Left cardiac atrium (tissue), 4 donors: ENCODE results near the gene PAX9. TPM values are rescaled to one million over a fixed set of nuclear protein-coding genes. Genes with fewer than 3 reads are reported as not detected.

Source experiments
- ATAC-seq, 2 donors: fragments of 200-7000 bp; cut with Tn5 transposase; one replicate each; pipeline ENCODE4 v1.9.1; 2020; ENCODE audit warnings: mild to moderate bottlenecking in 2 of 2, moderate library complexity in 2 of 2
- DNase-seq: peaks from one replicate; pipeline ENCODE4 v3.0.0-alpha.2; 2020
- intact Hi-C, 2 donors: fragments of 100-400 bp; cut with DNase I; formaldehyde crosslinking; loops; one replicate each; pipeline versions ENCODE4 v1.14.1 to v1.15.1; 2022 to 2023
- long read RNA-seq: library from polyadenylated mRNA; unstranded; transcript quantifications from one replicate; pipeline ENCODE4 v2.0.0, GENCODE V29; 2021
- total RNA-seq, 2 donors: library from RNA; stranded (reverse); fragmentation: NEBNext Ultra II Directional; extraction: Animal tissue kit (Norgen Biotek cat#: 25700); gene quantifications; one replicate each; pipeline ENCODE4 v1.2.1, GENCODE V29; 2021
- donor health status: DM: no; HTN: yes; CAD: no.
- donor health status: DM: no; HTN: yes; CAD: no; lungs with severe emphysema.
- donor health status: DM: yes; HTN: yes; CAD: no.
- donor health status: Dilated cardiomyopathy.

The PAX9 gene
- total RNA-seq, result not detected
- long read RNA-seq, result 0 reads

DNA sequence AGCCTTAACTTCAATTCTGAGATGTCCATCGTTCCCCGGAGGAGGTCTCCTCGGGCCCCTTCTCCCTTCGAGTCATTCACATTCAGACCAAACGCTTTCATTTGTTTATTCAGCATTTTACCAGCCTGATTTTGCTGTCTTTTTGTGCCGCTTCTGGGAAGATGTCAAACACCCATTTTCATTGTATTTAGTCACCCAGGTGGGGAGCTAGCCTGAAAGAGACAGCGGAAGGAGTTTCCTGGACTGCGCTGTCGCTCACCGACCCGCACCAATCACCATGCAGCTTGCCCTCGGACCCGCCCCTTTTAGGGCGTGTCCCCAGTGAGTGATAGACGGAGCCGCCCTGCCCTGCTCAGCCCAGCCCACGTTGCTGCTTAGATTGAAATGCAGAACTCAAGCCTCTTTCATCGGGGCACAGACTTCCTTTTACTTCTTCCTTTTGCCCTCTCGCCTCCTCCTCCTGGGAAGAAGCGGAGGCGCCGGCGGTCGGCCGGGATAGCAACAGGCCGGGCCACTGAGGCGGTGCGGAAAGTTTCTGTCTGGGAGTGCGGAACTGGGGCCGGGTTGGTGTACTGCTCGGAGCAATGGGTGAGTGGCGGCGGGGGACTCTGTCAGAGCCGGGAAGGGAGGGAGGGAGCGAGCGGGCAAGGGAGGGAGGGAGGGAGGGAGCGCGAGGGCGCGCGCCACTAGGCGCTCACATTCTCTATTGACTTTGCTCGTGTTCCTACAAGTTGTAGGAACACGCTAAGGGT is at the start of gene PAX9:
Gene PAX9, plus strand, starts transcription at position 355 of the 752 bp plus-strand sequence. Its CDS starts 230 bp downstream, at position 585.
- intact Hi-C loops, result loop anchor here in 1 of 2 donors (5.0 kb wide), 1 partner anchor 281 kb away; no protein-coding TSS in a partner anchor
- peak; percentile 85 to 97 for ATAC-seq
- peak; percentile 77 for DNase-seq

DNA sequence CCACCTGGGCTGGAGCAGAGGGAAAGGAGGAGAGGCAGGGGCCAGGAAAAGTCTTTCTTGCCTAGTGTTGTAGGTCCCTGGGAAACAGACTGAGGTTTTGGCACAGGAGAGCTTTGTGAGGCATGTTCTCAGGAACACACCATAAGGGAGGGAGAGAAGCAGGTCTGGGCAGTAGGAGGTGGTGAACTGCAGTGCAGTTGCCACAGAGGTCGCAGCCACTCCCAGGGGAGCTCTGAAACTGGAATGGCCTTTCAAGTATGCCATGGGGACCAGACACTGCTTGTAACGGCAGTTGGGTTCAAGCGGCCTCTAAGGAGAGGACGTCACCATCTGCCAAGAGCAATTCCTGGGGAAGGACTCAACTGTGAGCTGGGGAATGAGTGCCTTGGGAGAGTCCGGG is 43.8 kb upstream of the PAX9 start:
- ATAC-seq (no peak), DNase-seq (no peak)
- intact Hi-C loops, result no loop called here

DNA sequence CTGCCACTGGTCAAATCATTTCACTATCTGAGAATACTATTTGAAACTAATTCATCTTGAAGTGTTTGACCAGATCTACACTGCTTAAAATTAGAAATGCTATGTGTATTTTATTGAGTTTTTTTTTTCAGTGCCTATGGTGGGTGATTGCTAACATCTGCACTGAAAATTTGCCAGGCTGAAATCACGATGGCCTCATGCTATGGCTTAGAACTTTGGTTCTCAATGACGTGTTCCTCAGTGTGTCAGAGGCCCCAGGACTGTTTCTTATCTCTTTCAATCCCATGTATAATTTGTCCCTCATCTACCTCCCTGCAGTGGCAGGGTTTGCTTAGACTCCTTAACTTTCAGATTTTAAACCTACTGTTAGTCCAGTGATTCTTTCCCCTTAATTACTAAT is 43.0 kb upstream of the PAX9 start:
- intact Hi-C loops, result no loop called here
- ATAC-seq, result no peak

DNA sequence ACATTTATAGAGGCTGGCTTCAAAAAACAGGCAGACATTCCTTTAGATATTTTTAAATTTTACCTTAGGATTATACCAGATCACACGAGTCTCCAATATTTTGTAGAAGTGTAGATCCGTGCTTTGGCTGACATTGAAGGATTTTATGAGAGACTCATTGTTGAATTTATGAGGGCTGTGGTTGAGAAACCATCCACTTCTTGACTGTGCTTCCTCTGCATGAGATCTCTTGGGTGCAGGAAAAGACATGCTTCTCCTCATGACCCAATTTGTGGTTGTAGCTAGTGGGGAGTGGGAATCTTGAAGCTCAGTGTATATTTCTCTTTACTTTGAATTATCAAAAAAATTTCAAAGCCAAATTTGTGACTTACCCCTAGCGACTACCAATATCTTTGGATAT is 42.5 kb upstream of the PAX9 start:
- no peak for DNase-seq
- no peak for ATAC-seq
- intact Hi-C loops, result no loop called here

More for the DNA sequence above, 43.0 kb upstream of the PAX9 start:
- no peak for DNase-seq

DNA sequence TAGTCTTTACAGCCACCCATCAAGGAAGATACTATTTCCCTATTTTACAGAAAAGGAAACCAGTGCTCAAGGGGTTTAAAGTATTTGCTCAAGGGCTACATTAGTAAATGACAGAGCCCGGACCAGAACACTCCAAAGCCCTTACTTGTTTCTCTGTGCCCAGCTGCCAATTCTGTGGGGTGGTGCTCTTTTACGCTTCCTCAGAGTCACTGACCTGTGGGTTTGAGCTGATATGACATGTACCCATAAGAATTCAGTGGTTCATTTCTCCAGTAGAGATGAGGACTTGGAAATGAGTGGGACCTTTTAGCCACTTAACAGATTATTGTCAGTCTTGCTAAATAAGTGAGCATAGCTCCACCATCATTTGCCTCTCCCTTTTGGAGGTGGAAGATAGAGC is 41.8 kb upstream of the PAX9 start:
- no peak for ATAC-seq
- intact Hi-C loops, result no loop called here
- DNase-seq, result no peak

DNA sequence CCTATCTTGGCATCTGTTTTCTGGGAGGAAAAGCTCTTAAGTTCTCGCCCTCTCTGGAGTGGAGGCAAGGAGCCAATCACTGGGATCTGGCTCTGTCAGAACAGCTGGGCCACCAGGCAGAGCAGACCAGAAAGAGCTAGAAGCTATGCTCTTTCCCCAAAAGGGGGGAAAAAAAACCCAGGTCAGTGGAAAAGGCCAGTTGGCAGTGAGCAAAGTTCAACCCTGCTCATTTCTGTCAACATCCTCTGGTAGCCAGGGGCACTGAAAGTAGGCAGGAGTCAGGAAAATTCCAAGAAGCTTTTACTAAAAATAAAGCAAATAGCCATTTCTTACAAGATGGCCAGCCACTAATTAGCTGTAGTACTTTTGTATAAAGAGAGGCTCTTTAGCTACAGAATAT is 36.6 kb upstream of the PAX9 start:
- DNase-seq, result no peak
- no peak for ATAC-seq
- intact Hi-C loops, result no loop called here

DNA sequence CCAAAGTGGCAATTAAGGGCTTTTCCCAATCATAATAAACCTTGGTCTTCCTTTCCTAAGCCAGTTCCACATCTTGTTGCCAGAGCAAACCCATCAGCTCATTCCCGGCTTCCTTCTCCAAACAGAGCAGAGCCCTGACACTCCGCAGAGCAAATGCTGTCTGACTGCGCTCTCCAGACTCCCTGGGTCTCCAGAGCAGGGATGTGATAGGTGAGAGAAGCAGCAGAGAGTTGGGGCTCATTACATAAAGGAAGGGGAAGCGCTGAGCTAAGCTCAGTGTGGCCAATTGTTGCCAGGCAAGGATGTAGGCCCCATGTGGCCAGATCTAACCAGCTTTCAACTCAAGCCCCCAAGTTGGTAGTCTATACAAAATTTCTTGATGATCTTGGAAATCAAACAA is 36.2 kb upstream of the PAX9 start:
- ATAC-seq (no peak), DNase-seq (no peak)
- intact Hi-C loops, result no loop called here

DNA sequence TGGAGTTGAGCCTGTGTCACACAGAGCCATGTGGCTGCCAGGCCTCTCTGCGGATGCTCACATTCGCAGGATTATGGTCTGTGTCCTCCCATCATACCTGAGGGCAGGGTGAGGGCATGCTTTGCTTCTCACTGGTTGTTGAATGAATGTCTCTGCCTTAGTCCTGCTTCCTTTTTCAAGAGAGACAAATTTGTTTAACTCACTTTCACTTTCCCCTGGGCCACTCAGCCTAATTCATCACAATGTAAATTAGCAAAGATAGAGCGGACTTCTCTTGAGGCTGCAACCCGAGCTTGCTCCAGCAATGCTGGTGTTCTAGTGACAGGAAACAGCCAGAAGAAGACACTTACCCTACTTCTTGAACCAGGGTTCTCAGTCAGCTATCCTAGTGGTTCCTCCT is 35.5 kb upstream of the PAX9 start:
- ATAC-seq (no peak), DNase-seq (no peak)
- intact Hi-C loops, result no loop called here

DNA sequence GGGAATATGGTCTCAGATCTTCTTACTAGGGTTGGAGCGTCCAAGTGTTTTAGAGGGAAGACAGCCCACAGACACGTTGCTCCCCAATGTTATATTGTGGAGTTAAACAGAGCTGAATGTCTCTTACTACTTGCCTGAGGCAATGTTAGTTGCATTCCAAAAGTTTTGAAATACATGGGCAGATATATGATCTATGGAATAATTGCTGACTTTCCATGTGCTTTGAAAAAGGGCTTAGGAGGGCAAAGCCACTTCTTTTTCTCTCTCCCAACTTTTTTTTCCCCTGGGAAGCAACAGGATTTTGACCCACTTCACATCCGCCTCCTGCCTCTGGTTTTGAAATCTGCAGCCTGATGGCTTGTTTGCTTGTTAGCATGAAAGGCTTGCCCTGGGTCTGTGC is 33.7 kb upstream of the PAX9 start:
- DNase-seq (no peak), ATAC-seq (no peak)
- intact Hi-C loops, result no loop called here

DNA sequence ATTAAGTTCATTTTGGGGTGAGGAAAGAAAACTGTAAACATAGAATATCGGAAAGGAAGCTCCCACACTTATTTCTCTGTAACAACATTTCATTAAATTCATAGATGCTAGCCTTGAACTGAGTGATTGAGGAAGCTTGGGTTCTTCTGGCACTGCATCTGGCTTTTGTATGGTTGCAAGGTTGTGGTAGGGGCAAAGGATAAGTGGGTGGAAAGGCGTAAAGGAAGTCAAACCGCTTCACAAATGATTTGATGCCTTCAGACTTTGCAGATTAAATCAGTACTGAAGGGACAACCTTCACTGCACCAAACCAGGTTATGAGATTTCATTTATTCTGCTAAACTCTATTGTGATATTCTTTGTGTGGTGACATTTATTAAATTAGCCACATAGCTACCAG is 28.1 kb upstream of the PAX9 start:
- DNase-seq, result no peak
- intact Hi-C loops, result no loop called here
- ATAC-seq, result no peak

DNA sequence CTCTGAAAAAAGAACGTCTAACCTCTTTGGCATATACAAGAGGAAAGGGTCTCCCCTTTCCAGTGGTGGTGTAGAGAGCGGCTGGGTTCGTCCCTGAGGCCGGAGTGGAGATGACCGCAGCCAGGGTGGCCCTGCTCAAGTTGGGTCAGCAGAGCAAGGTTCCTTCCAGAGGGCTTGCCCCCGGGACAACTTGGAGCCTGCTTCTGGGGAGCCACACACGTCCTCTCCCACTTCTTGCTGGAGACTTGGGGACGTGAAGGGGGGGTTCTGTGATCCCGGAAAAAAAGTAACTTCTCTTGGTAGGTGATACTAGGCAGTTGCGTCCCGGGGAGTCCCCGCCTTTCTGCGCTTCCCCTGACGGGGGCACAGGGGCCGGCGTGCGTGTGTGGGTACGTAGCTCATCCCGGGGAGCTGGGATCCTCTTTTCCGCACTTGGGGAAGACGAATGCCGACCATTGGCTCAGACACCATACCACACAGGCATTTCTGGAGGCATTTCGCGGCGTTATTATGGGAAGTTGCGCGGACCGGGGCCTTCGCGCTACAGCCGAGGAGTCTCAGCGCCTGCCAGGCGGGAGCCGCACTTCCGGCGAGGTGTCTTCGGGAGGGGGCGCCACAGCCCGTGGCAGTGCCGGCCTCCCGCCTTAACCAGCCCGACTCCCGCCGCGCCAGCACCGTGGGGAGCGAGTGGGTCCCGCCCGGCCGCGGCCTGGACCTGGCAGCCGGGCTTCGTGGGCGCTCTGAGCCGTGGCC is 14.8 kb upstream of the PAX9 start:
- peak; percentile 24 for DNase-seq
- intact Hi-C loops, result loop anchor here (1.0 to 10.0 kb wide), 3 partner anchors 295 to 508 kb away; no protein-coding TSS in a partner anchor
- peak; percentile 51 to 68 for ATAC-seq

DNA sequence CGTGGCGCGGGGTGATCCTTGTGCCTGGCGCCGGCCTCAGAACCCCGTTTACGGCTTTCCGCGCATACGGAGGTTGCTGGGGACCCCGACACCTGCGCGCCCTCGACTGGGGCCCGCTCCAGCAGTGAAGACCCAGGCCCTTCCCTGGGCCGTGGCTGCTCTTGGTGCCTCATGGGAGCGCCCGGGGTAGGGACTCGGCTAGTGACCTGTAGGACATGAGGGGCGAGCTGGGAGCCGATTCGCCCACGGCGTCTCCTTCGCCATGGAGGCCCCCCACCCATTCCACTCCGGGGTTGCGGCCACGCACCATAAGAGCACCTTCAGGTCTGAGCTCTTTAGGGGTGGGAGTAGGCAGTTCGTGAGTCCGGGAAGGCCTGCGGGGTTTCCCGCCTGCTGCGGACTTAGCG is 14.2 kb upstream of the PAX9 start:
- ATAC-seq (peak; percentile 25), DNase-seq (peak; percentile 17)
- intact Hi-C loops, result loop anchor here (1.0 to 10.0 kb wide), 3 partner anchors 295 to 507 kb away; no protein-coding TSS in a partner anchor

DNA sequence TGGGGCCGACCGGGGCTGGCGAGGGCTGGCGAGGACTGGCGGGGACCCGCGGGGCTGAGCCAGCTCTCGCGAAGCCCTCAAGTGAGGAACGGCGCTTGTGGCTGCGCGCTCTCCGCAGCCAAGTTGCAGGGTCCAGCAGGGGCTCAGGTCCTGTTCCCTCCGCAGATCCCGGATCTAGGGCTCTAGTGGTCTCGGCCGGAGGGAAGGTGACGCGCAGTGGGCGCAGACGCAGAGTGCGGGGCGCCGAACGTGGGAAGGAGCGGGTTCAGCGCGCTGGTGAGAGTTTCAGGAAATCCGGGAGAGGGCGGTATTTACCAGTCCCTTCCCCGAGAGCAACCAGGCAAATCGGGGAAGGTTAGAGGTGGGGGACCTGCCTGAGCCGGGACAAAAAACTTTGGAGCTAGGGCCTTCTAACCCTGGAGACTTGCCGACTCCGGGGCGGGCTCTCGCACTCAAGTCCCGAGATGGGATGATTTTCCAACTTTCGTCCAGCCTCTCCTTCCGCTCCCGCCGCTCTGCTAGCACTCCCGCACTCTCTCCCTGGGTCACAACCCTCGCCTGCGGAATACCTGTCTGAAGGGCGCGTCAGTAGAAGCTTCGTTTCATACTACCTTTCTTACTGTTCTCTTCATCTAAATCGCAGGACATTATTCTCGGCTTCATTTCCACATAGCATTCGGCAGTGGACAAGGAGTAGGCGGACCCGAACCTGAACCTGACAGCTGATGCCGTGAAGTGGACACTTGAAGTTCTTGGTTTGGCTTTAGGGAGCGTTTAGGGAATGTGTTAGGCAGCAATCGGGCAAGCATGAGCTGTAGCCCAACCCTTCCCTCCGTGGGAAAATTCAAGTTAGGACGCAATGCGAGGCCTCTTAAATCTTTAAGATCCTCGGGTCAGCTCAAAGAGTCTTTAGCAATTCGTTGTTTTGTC is 13.6 kb upstream of the PAX9 start:
- DNase-seq (peak; percentile 17), ATAC-seq (peak; percentile 80 to 89)
- intact Hi-C loops, result loop anchor here (1.0 to 10.0 kb wide), 3 partner anchors 294 to 507 kb away; no protein-coding TSS in a partner anchor

DNA sequence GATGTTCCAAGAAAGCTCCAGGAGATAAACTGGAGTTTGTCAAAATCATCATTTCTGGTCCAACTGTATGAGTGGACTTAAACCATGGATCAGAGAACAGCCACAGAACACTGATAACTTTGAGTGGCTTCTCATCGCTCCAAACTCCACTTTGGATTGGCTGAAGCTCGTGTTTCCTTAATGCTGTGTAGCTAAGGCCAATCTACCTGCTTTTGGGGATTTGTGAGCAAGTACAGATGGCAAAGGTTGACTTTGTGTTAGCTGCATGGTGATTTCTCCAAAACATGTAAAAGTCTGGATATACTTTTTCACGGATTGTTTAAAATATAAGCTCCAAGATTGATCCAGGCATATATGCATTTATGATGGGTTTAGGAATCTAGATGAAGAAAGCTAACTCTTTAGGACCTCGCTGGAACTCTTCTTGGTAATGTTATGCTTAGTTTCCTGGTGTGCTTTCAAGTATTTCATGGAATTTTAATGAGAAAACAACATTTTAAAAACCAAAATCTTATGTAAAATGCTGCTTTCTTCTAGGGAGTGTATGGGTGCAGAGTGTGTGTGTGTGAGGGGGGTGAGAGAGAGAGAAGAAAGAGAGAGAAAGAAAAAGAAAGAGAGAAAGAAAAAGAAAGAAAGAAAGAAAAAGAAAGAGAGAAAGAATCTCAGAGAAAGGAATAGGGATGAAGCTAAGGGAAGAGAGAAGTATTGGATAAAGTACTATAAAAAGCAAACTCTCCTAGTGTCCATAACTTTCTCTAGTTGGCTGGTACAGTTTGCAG is 11.6 kb upstream of the PAX9 start:
- intact Hi-C loops, result loop anchor here (5.0 to 10.0 kb wide), 2 partner anchors 292 to 505 kb away; no protein-coding TSS in a partner anchor
- DNase-seq (no peak), ATAC-seq (no peak)

DNA sequence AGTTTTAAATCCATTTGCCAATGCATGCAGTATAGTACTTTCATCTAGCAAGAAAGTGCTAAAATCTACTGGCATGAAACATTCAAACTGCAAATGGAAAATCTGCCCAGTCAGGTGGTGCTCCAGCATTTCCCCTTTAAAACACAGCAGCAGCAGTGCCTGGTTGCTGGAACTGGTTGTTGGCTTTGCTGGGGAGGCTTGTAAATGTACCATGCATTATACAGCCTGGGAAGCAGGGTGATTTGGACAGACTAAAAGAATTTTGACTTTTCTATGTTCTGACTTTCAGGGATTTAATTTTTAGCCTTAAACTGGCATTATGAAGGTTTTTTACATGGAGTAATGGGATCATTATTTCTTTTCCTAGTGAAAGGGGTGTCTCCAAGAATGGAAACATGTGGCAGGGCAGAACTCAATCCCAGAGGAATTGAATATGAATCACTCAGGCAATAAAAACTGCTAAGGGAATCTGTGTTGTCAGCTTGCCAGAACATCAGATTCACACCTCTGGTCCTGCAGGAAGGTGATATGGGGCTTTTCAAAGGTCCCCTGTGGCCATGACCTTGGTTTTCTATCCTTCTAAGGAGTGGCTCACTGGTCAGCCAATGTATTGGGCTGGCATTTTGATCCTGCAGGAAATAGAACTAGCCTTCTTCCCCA is 9.0 kb upstream of the PAX9 start:
- no peak for ATAC-seq
- DNase-seq, result no peak
- intact Hi-C loops, result no loop called here

DNA sequence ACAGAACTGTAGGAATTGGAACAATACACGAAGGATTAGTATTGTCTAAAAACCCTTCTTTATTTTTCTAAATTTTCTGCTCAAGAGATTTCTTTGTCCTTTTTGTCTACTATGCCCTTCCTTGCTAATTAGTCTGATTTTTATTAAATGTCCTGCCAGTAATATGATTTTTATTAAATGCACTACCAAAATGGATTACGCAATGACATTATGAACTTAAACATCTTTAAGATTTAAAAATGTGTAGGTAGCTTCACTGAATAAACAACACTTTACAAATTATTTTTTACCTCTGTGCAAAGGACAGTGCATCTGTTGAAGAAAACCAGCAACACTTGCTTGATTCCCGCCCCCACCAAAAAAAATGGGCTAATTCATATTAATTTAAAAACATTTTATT is 8.2 kb upstream of the PAX9 start:
- no peak for ATAC-seq
- intact Hi-C loops, result no loop called here
- no peak for DNase-seq

DNA sequence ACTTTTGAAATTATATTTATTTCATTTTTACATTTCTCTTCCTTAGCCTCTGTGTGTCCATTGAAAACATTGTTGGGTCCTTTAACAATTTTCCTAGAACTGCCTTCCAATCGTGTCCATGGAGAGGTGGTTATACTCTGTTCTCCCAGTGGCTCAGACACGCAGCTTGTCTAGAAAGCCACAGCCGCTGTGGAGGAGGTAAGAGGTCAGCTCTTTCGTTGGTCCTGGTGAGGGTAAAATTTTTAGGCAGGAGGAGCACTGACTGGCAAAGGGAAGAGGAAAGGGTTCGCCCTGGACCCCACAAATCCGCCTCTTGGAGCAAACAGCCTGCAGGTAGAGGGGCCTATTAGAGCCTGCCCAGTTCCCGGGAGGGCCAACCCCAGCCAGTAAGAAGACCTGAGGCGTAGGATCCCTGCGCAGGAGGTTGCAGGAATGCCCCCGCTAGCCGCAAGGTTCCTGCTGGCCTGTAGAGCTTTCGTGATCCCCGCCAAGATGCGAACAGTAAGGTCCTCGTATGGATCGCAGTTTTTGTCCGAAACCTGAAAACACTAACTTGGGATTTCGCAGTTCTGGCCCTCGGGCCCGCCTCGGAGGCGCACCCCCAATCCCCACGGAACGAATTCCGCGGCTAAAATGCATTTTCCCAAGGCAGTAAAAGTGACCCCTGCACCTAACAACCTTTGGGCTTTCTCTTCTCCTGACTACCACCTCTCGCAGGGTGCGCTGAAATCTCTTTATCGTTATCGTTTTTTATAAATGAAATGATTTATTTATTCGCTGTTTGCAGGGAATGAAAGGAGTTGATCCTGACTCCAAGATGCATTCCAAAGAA is 7.5 kb upstream of the PAX9 start:
- no peak for DNase-seq
- no peak for ATAC-seq
- intact Hi-C loops, result no loop called here
